H1 (cell line): ENCODE measurements around the gene WDR93. TPM values are rescaled to one million over a fixed set of nuclear protein-coding genes. Genes with fewer than 3 reads are reported as not detected.

Source experiments
- SIN3A ChIP-seq, 2 experiments: IDR thresholded peaks in 1 of 2; conservative IDR thresholded peaks in 1 of 2; 2 replicates each; pipeline ENCODE4 v1.6.1; 2011 to 2012; ENCODE audit warnings: low read length in 2 of 2, improper control_type of control experiment in 1 of 2, low read depth in 1 of 2, mild to moderate bottlenecking in 1 of 2
- polyA plus RNA-seq, 7 experiments: library from polyadenylated mRNA; depleted of rRNA in 3 of 7; stranded (reverse) in 5 of 7; unstranded in 2 of 7; fragments of >200 nt in 5 of 7; fragments of 200-250 nt in 2 of 7; gene quantifications; 1 replicate in 5 of 7; 2 replicates in 1 of 7; 4 replicates in 1 of 7; pipeline versions ENCODE4 v1.2.1 to v1.2.3, GENCODE V29; 2011 to 2013; ENCODE audit warnings: missing spikeins in 2 of 7, mixed read lengths in 2 of 7
- total RNA-seq: library from RNA; stranded (reverse); fragmentation: NEBNext Ultra II Directional; extraction: Animal tissue kit (Norgen Biotek cat#: 25700); gene quantifications from 2 replicates; pipeline ENCODE4 v1.2.1, GENCODE V29; 2021

Gene WDR93
- total and polyA plus RNA-seq, 2 of the 8 experiments (the other 6 are each of a cell fraction or from before 2014, with no cell fraction given): 0.03 TPM; not detected in 1

DNA sequence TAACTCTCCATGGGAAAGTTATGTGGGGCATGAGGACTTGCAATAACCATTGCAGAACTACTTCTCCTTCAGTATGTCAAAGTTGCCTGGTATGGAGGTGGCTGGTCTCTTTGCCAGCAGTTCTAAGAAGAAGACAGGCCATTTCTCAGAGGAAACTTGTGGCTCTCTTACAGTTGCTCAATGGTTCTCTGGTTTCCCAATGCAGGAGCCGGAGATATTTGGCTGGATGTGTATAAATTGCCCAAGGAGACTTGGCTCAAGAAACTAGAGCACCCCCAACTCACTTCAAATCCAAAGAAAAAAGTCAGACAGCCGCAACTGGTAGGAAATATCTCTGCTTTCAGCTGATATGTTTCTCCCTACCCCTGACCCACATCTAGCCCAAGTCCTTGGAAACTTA is 24.2 kb downstream of the WDR93 start (continued):
- TF ChIP-seq SIN3A (conservative IDR thresholded peaks at IDR 0.05 in 1 of 2, IDR thresholded peaks at IDR 0.05 in 1 of 2; ENCODE audit: low read depth in 1 of 2, low read length in 2 of 2): no peak
